Activated naive CD4-positive, alpha-beta T cell treated with anti-CD3 and anti-CD28 coated beads, Interleukin-2, amount 50 U/mL, for 24 hours (primary cell): ENCODE data around the gene PLCB4.

Source experiments
- H3K27ac Mint-ChIP-seq: one replicate; pipeline ENCODE4 v1.8.0; 2021; ENCODE audit warnings: mild to moderate bottlenecking, mixed read lengths
- H3K27me3 Mint-ChIP-seq: one replicate; pipeline ENCODE4 v1.8.0; 2021; ENCODE audit warnings: mixed read lengths
- H3K36me3 Mint-ChIP-seq: one replicate; pipeline ENCODE4 v1.8.0; 2021; ENCODE audit warnings: mixed read lengths
- H3K4me1 Mint-ChIP-seq: one replicate; pipeline ENCODE4 v1.8.0; 2021; ENCODE audit warnings: mixed read lengths
- H3K4me3 Mint-ChIP-seq: one replicate; pipeline ENCODE4 v1.8.0; 2021; ENCODE audit warnings: mild to moderate bottlenecking, mixed read lengths
- H3K9me3 Mint-ChIP-seq: one replicate; pipeline ENCODE4 v1.8.0; 2021; ENCODE audit warnings: mixed read lengths

The PLCB4 gene

DNA sequence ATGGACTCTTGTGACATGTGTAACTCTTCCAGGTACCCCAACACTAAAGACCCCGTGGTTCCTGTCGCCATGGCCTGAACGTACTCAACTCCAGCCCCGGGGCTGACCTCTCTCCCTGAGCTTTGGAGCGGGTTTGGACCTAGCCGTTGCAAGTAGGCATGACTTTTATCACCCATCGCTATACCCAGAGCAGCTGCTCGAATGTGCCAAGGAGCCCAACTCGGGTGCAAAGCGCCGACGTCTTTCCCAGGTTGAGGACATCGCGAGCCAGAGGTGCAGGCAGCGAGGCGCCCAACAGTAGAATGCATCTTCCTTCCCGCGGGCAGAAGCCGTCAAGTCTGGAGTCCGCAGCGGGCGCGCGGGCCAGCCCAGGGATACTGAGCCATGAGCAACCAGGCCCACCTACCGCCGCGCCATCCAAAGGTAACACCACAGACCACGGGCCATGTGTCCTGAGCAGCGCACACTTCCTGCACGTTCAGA, 439.9 kb downstream of the PLCB4 start:
- Mint-ChIP-seq H3K4me1 (no peaks in the 10 kb centered on the region), H3K9me3 (no peaks in the 10 kb centered on the region), H3K27ac (no peak overlapping the region), H3K4me3 (no peak overlapping the region), H3K27me3 (peaks cover 26% of the 10 kb centered on the region), H3K36me3 (no peaks in the 10 kb centered on the region)

- peaks cover 28% of the 10 kb centered on the region for H3K27me3 Mint-ChIP-seq
- no peaks in the 10 kb centered on the region for H3K9me3 Mint-ChIP-seq
- no peaks in the 10 kb centered on the region for H3K36me3 Mint-ChIP-seq
- H3K27ac Mint-ChIP-seq = no peak overlapping the region
- no peak overlapping the region for H3K4me3 Mint-ChIP-seq
- H3K4me1 Mint-ChIP-seq = no peaks in the 10 kb centered on the region
These were observed 440.4 kb downstream of the PLCB4 start for GRCh38 chr20:9509246-9509645.

DNA sequence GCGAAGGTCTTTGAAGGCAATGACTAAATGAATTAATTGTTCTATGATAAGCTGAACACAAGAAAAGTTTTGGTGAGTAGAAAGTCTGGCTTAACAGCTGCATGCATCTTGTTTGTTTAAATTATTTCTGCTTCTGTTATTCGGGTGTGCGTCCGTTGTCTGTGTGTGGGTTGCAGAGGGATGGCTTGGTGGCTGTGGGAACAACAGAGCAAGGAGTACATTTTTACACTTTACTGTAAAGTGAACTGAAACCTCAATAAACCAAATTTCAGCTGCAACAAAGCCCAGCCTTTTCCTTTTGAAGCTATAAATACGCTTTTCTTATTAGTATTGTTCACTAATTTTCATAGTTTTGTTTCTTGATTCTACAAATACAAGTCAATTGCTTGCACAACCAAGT, 442.0 kb downstream of the PLCB4 start:
- Mint-ChIP-seq H3K27me3 (peaks cover 33% of the 10 kb centered on the region), H3K36me3 (no peaks in the 10 kb centered on the region), H3K4me3 (no peak overlapping the region), H3K27ac (no peak overlapping the region), H3K9me3 (no peaks in the 10 kb centered on the region), H3K4me1 (no peaks in the 10 kb centered on the region)

DNA sequence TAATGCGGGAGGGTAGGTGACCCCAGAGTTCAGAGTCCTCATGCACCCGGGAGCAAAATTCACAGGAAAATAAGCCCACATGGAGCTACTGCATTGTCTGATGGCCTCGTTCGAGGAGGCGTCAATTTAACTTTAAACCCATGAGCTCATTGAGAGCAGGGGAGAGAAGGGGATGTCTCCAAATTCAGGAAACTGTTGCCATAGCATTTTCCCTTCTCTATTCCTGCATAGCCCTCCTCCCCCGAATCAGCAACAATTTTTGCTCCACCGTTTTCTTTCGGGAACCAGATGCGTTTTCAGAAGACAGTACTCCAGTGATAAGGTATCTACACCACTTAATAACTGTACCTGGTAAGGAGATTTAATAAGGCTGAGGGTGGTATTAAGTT, 445.2 kb downstream of the PLCB4 start:
- Mint-ChIP-seq H3K9me3 (no peaks in the 10 kb centered on the region), H3K27ac (no peak overlapping the region), H3K36me3 (no peaks in the 10 kb centered on the region), H3K27me3 (peaks cover 42% of the 10 kb centered on the region), H3K4me1 (no peaks in the 10 kb centered on the region), H3K4me3 (no peak overlapping the region)

DNA sequence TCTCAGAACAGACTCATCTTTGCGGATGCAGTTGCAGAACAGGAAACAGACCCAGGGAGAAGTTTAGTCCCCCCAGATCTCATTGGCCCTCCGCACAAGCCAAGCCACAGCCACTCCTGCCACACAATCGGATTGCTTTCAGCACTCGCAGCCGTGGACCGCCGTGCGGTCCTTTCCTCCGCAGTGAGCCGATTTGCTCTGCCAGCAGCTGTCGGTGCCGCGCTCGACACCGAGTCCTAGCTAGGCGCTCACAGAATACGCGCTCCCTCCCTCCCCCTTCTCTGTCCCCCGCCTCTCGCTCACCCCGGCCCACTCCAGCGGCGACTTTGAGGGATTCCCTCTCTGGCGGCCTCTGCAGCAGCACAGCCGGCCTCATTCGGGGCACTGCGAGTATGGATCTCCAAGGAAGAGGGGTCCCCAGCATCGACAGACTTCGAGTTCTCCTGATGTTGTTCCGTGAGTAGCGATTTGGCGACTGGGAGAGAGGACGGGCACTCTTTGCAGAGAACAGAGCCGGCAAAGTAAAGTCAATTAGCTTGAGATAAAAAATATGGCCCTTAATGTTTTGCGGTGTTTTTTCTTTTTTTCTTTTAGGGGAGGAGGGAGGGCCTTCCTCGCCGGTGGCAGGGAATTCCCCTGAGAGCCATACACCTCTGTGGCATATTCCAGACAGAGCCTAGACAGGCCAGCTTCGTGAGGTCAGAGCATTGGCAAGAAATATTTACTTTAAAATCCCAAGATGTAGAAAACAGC, 445.8 kb downstream of the PLCB4 start, which contains the start of gene LAMP5:
Gene LAMP5, plus strand, starts transcription at position 130 of the 753 bp plus-strand sequence. Its CDS starts 263 bp downstream, at position 393.
- peaks cover 38% of the 10 kb centered on the region for H3K27me3 Mint-ChIP-seq
- H3K27ac Mint-ChIP-seq = no peak within 1 kb of the TSS
- H3K4me3 Mint-ChIP-seq = no peak within 1 kb of the TSS
- H3K4me1 Mint-ChIP-seq = no peaks in the 10 kb centered on the region
- no peaks in the 10 kb centered on the region for H3K9me3 Mint-ChIP-seq
- no peaks in the 10 kb centered on the region for H3K36me3 Mint-ChIP-seq

DNA sequence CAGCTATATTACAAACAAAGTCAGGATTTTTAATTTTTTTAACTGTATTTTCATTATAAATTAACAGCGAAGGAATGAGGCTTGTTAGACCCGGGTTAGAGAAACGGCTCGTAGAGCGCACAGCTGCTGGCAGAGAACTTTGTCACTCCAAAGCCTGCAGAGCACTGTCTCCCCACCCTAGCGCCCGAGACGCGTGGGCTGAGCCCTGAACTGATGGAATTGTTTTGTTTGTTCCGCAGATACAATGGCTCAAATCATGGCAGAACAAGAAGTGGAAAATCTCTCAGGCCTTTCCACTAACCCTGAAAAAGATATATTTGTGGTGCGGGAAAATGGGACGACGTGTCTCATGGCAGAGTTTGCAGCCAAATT, 446.3 kb downstream of the PLCB4 start:
- Mint-ChIP-seq H3K4me3 (no peak overlapping the region), H3K27me3 (peaks cover 40% of the 10 kb centered on the region)

DNA sequence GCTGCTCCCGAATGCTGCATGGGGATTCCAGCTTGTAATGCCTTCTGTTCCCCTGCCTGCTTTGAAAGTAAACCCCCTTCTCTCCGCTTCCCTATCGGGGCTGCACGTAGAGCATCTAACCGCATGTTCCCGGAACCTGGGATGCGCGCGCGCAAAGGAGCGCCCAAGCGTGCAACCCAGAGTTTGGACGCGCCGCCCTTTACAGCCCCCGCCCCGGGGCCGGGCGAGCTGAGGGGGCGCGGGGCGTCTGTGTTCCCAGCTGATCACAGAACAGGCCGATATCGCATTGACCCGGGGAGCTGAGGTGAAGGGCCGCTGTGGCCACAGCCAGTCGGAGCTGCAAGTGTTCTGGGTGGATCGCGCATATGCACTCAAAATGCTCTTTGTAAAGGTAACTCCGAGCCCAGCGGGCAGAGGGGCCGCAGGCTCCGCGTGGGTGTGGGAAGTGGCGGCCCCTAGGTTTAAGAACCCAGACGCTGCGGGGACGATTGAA, 446.9 kb downstream of the PLCB4 start:
- Mint-ChIP-seq H3K36me3 (no peaks in the 10 kb centered on the region), H3K9me3 (no peaks in the 10 kb centered on the region), H3K27ac (no peak overlapping the region), H3K4me3 (no peak overlapping the region), H3K4me1 (no peaks in the 10 kb centered on the region), H3K27me3 (peaks cover 38% of the 10 kb centered on the region)

More for the DNA sequence above, 446.3 kb downstream of the PLCB4 start:
- Mint-ChIP-seq H3K4me1 (no peaks in the 10 kb centered on the region), H3K27ac (no peak overlapping the region), H3K36me3 (no peaks in the 10 kb centered on the region), H3K9me3 (no peaks in the 10 kb centered on the region)

- H3K4me1 Mint-ChIP-seq = no peaks in the 10 kb centered on the region
- H3K9me3 Mint-ChIP-seq = no peaks in the 10 kb centered on the region
- no peak overlapping the region for H3K27ac Mint-ChIP-seq
- H3K27me3 Mint-ChIP-seq = peaks cover 37% of the 10 kb centered on the region
- no peaks in the 10 kb centered on the region for H3K36me3 Mint-ChIP-seq
- no peak overlapping the region for H3K4me3 Mint-ChIP-seq
These were observed 447.5 kb downstream of the PLCB4 start for GRCh38 chr20:9516234-9516871.

DNA sequence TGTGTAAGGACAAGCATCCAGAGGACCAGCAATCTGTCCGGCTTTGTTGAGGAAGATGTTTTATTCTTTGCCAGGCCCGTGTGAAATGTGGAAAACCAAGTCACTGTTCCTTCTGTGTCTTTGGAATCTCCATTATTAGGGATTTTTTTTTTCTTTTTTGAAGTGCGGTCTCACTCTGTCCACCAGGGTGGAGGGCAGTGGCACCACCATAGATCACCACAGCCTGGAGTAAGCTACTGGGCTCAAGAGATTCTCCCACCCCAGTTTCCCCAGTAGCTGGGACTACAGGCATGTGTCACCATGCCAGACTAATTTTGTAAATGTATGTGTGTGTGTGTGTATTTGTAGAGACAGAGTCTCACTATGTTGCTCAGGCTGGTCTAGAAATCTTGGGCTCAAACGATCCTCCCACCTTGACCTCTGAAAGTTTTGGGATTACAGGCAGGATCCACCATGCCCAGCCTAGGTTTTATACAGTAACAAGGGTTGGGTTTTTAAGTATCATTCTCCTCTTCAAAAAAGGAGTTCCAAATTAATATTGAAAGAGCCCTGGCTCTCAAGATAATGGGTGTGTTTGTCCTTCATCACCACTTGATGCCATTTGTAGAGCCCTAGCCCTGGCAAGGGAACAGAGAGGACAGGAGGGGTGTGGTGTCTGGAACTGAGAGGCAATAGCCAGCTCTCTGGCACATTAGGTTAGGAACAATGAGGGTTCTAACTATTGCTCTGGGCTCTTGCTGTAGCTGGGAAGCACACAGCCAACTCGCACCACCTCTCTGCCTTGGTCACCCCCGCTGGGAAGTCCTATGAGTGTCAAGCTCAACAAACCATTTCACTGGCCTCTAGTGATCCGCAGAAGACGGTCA, 448.6 kb downstream of the PLCB4 start:
- H3K27me3 Mint-ChIP-seq = peaks cover 29% of the 10 kb centered on the region
- H3K9me3 Mint-ChIP-seq = no peaks in the 10 kb centered on the region
- H3K4me1 Mint-ChIP-seq = no peaks in the 10 kb centered on the region
- H3K36me3 Mint-ChIP-seq = no peaks in the 10 kb centered on the region
- no peak overlapping the region for H3K27ac Mint-ChIP-seq
- no peak overlapping the region for H3K4me3 Mint-ChIP-seq

GRCh38 chr20:9518576-9519175, 449.8 kb downstream of the PLCB4 start:
- Mint-ChIP-seq H3K9me3 (no peaks in the 10 kb centered on the region), H3K27ac (no peak overlapping the region), H3K4me1 (no peaks in the 10 kb centered on the region), H3K27me3 (peaks cover 29% of the 10 kb centered on the region), H3K36me3 (no peaks in the 10 kb centered on the region), H3K4me3 (no peak overlapping the region)

DNA sequence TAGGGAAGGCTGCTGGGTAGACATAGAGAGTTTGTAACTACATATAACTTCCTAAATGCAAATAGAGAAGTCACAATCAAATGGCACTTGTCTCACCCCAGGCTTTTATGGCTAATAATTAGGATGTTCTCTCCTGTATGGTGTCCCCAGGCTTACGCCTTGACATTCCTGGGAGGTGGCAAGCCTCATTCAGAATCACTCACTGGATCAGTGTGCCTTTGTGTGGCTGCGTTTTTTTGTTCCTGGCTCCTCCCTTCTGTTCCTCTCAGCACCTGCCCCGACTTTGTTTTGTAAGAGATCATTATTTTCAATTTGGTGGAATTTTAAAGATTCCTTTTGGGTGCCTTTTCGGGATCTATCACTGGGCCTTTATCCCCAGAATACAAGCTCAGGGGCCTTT, 451.2 kb downstream of the PLCB4 start:
- Mint-ChIP-seq H3K4me3 (no peak overlapping the region), H3K4me1 (no peaks in the 10 kb centered on the region), H3K27me3 (peaks cover 24% of the 10 kb centered on the region), H3K27ac (no peak overlapping the region), H3K9me3 (no peaks in the 10 kb centered on the region), H3K36me3 (no peaks in the 10 kb centered on the region)

DNA sequence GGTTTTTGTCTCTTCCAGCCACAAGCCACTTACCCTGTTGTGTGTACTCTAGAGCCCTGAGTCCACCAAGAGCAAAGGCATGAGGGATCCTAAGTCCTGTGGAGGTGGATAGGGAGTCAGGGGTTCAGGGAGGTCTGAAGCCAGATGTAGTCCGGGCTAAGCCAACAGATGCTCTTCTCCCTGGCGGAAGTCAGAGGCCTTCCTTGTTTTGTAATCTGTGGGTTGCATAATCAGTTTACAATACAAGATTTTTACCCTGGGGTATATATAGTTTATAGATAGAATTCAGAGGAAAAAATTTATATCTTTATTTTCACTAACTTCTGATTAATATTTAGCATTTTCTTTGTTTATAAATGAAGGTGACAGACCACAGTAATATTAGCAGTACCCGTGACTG, 454.7 kb downstream of the PLCB4 start:
- Mint-ChIP-seq H3K27me3 (peaks cover 4% of the 10 kb centered on the region), H3K9me3 (no peaks in the 10 kb centered on the region), H3K27ac (no peak overlapping the region), H3K4me3 (no peak overlapping the region), H3K4me1 (no peaks in the 10 kb centered on the region), H3K36me3 (no peaks in the 10 kb centered on the region)
